SJCRH30 (cell line): ENCODE measurements around the gene EPN2. TPM values are rescaled to one million over a fixed set of nuclear protein-coding genes. Genes with fewer than 3 reads are reported as not detected.

ENCODE experiments used
- DNase-seq, 2 experiments: peaks; one replicate each; pipeline ENCODE4 v3.0.0-alpha.2; 2015 to 2020
- H3K27ac ChIP-seq: fragments of 250-450 bp; sonication (Bioruptor Pico); 2 replicates; pipeline ENCODE4 v1.5.1; 2020; ENCODE audit warnings: mild to moderate bottlenecking, moderate library complexity
- H3K27me3 ChIP-seq: fragments of 250-450 bp; sonication (Bioruptor Pico); 2 replicates; pipeline ENCODE4 v1.5.1; 2020; ENCODE audit warnings: mild to moderate bottlenecking, moderate library complexity
- H3K36me3 ChIP-seq: fragments of 250-450 bp; sonication (Bioruptor Pico); 2 replicates; pipeline ENCODE4 v1.5.1; 2020; ENCODE audit warnings: mild to moderate bottlenecking, moderate library complexity
- H3K4me1 ChIP-seq: fragments of 250-450 bp; sonication (Bioruptor Pico); 2 replicates; pipeline ENCODE4 v1.5.1; 2020; ENCODE audit warnings: mild to moderate bottlenecking, moderate library complexity
- H3K4me3 ChIP-seq: fragments of 250-450 bp; sonication (Bioruptor Pico); 2 replicates; pipeline ENCODE4 v1.5.1; 2020; ENCODE audit warnings: mild to moderate bottlenecking, moderate library complexity
- H3K9me3 ChIP-seq: fragments of 250-450 bp; sonication (Bioruptor Pico); replicated peaks from 2 replicates; pipeline ENCODE4 v1.5.1; 2020; ENCODE audit warnings: mild to moderate bottlenecking, moderate library complexity
- total RNA-seq: library from RNA; depleted of rRNA; stranded (reverse); fragments of >200 nt; shearing (Covaris generic); gene quantifications from 2 replicates; pipeline ENCODE4 v1.2.3, GENCODE V29; 2014

Gene EPN2
- total RNA-seq, 1 experiment from 2014 or later = 64.1 TPM

GRCh38 chr17:19312406-19312805 is 75.2 kb downstream of the EPN2 start:
- Histone ChIP-seq H3K36me3 (peaks cover 15% of the 10 kb centered on the region; the same call in 1 of the 2 replicates), H3K9me3 (no peaks in the 10 kb centered on the region), H3K4me3 (no peak overlapping the region), H3K27ac (no peak overlapping the region), H3K4me1 (peaks cover 7% of the 10 kb centered on the region), H3K27me3 (no peaks in the 10 kb centered on the region)
- DNase-seq = no peak

GRCh38 chr17:19313066-19313745 is 76.0 kb downstream of the EPN2 start:
- Histone ChIP-seq H3K27ac (no peak overlapping the region), H3K9me3 (no peaks in the 10 kb centered on the region), H3K4me3 (no peak overlapping the region), H3K36me3 (peaks cover 15% of the 10 kb centered on the region; the same call in 1 of the 2 replicates), H3K4me1 (peaks cover 11% of the 10 kb centered on the region), H3K27me3 (no peaks in the 10 kb centered on the region)
- DNase-seq = no peak

- DNase-seq = no peak
Measured at GRCh38 chr17:19313746-19314651, 76.8 kb downstream of the EPN2 start.

GRCh38 chr17:19315104-19315503 is 77.9 kb downstream of the EPN2 start:
- no peaks in the 10 kb centered on the region for H3K9me3 ChIP-seq
- no peak overlapping the region for H3K27ac ChIP-seq
- no peak for DNase-seq
- peaks cover 15% of the 10 kb centered on the region; the same call in 1 of the 2 replicates for H3K36me3 ChIP-seq
- H3K4me1 ChIP-seq = peaks cover 11% of the 10 kb centered on the region
- H3K4me3 ChIP-seq = no peak overlapping the region
- H3K27me3 ChIP-seq = no peaks in the 10 kb centered on the region

More at GRCh38 chr17:19313746-19314651, 76.8 kb downstream of the EPN2 start:
- Histone ChIP-seq H3K36me3 (peaks cover 15% of the 10 kb centered on the region; the same call in 1 of the 2 replicates), H3K27ac (no peak overlapping the region), H3K4me1 (peaks cover 11% of the 10 kb centered on the region), H3K9me3 (no peaks in the 10 kb centered on the region), H3K4me3 (no peak overlapping the region), H3K27me3 (no peaks in the 10 kb centered on the region)

- Histone ChIP-seq H3K36me3 (peaks cover 14% of the 10 kb centered on the region; the same call in 1 of the 2 replicates), H3K4me3 (no peak overlapping the region), H3K27ac (peak overlapping the region; percentile 18), H3K9me3 (no peaks in the 10 kb centered on the region), H3K4me1 (peaks cover 11% of the 10 kb centered on the region), H3K27me3 (no peaks in the 10 kb centered on the region)
- no peak for DNase-seq
Measured at GRCh38 chr17:19316761-19317358, 79.7 kb downstream of the EPN2 start.

GRCh38 chr17:19317359-19318095 is 80.4 kb downstream of the EPN2 start:
- Histone ChIP-seq H3K27ac (peak overlapping the region; percentile 18), H3K4me1 (peaks cover 11% of the 10 kb centered on the region), H3K27me3 (no peaks in the 10 kb centered on the region), H3K9me3 (no peaks in the 10 kb centered on the region), H3K4me3 (peak overlapping the region; percentile 4), H3K36me3 (peaks cover 7% of the 10 kb centered on the region; the same call in 1 of the 2 replicates)
- peak; percentile 99 for DNase-seq

- H3K27ac ChIP-seq = no peak overlapping the region
- H3K4me1 ChIP-seq = peaks cover 11% of the 10 kb centered on the region
- H3K9me3 ChIP-seq = peaks cover 2% of the 10 kb centered on the region
- no peak overlapping the region for H3K4me3 ChIP-seq
- no peak for DNase-seq
- no peaks in the 10 kb centered on the region for H3K27me3 ChIP-seq
- peaks cover 6% of the 10 kb centered on the region; the same call in 1 of the 2 replicates for H3K36me3 ChIP-seq
Measured at GRCh38 chr17:19318611-19319010, 81.4 kb downstream of the EPN2 start.

- no peak overlapping the region for H3K27ac ChIP-seq
- H3K4me3 ChIP-seq = no peak overlapping the region
- DNase-seq = no peak
- peaks cover 11% of the 10 kb centered on the region for H3K4me1 ChIP-seq
- H3K27me3 ChIP-seq = no peaks in the 10 kb centered on the region
- peaks cover 16% of the 10 kb centered on the region for H3K36me3 ChIP-seq
- H3K9me3 ChIP-seq = peaks cover 12% of the 10 kb centered on the region
Measured at GRCh38 chr17:19319771-19320505, 82.8 kb downstream of the EPN2 start.

GRCh38 chr17:19320876-19321275 is 83.7 kb downstream of the EPN2 start:
- H3K27ac ChIP-seq = no peak overlapping the region
- peaks cover 22% of the 10 kb centered on the region for H3K9me3 ChIP-seq
- no peak for DNase-seq
- H3K36me3 ChIP-seq = peaks cover 22% of the 10 kb centered on the region
- peaks cover 11% of the 10 kb centered on the region for H3K4me1 ChIP-seq
- no peak overlapping the region for H3K4me3 ChIP-seq
- no peaks in the 10 kb centered on the region for H3K27me3 ChIP-seq

GRCh38 chr17:19321481-19322128 is 84.4 kb downstream of the EPN2 start:
- H3K4me3 ChIP-seq = no peak overlapping the region
- H3K27ac ChIP-seq = no peak overlapping the region
- DNase-seq = no peak
- H3K9me3 ChIP-seq = peaks cover 26% of the 10 kb centered on the region
- H3K4me1 ChIP-seq = peaks cover 11% of the 10 kb centered on the region
- no peaks in the 10 kb centered on the region for H3K27me3 ChIP-seq
- H3K36me3 ChIP-seq = peaks cover 22% of the 10 kb centered on the region

GRCh38 chr17:19322129-19322505 is 85.0 kb downstream of the EPN2 start:
- Histone ChIP-seq H3K27me3 (no peaks in the 10 kb centered on the region), H3K36me3 (peaks cover 22% of the 10 kb centered on the region), H3K9me3 (peaks cover 26% of the 10 kb centered on the region), H3K27ac (no peak overlapping the region), H3K4me1 (peaks cover 10% of the 10 kb centered on the region; the same call in 1 of the 2 replicates), H3K4me3 (no peak overlapping the region)
- no peak for DNase-seq

GRCh38 chr17:19322861-19323260 is 85.7 kb downstream of the EPN2 start:
- H3K9me3 ChIP-seq = peaks cover 26% of the 10 kb centered on the region
- H3K36me3 ChIP-seq = peaks cover 22% of the 10 kb centered on the region
- H3K4me3 ChIP-seq = no peak overlapping the region
- no peak for DNase-seq
- H3K27ac ChIP-seq = no peak overlapping the region
- H3K4me1 ChIP-seq = peaks cover 5% of the 10 kb centered on the region; the same call in 1 of the 2 replicates
- H3K27me3 ChIP-seq = no peaks in the 10 kb centered on the region

GRCh38 chr17:19325542-19325941 is 88.4 kb downstream of the EPN2 start:
- Histone ChIP-seq H3K27me3 (no peaks in the 10 kb centered on the region), H3K4me3 (no peak overlapping the region), H3K9me3 (peaks cover 26% of the 10 kb centered on the region), H3K36me3 (peaks cover 22% of the 10 kb centered on the region), H3K4me1 (peaks cover 3% of the 10 kb centered on the region; the same call in 1 of the 2 replicates), H3K27ac (no peak overlapping the region)
- no peak for DNase-seq
